ENCODE measurements around the gene DNM3. TPM values are rescaled to one million over a fixed set of nuclear protein-coding genes. Genes with fewer than 3 reads are reported as not detected.

Gene DNM3
- polyA plus RNA-seq, 3 donors = 0.15 TPM; not detected in 2

GRCh38 chr1:171969226-171969625, 127.9 kb downstream of the DNM3 start:
- no peak for TF ChIP-seq CTCF (IDR thresholded peaks at IDR 0.05)

GRCh38 chr1:171969813-171970212, 128.5 kb downstream of the DNM3 start:
- no peak overlapping the region for H3K9ac ChIP-seq (ENCODE audit: insufficient read depth, low read length, poor library complexity, severe bottlenecking)
- H3K36me3 Mint-ChIP-seq = no peaks in the 10 kb centered on the region

More at GRCh38 chr1:171969226-171969625, 127.9 kb downstream of the DNM3 start:
- Histone ChIP-seq H3K9me3 (replicated peaks in 1 of 2; ENCODE audit: control insufficient read depth in 1 of 2, insufficient read depth in 1 of 2, low read length in 2 of 2) (no peaks in the 10 kb centered on the region), H3K9ac (ENCODE audit: insufficient read depth, low read length, poor library complexity, severe bottlenecking) (no peak overlapping the region), H2AFZ (ENCODE audit: insufficient read depth, low read depth, low read length, poor library complexity, severe bottlenecking) (no peak overlapping the region), H3K4me1 (ENCODE audit: control insufficient read depth in 1 of 2, insufficient read depth in 2 of 2, low read length in 2 of 2) (no peaks in the 10 kb centered on the region), H3K27me3 (ENCODE audit: control insufficient read depth in 2 of 2, insufficient read depth in 2 of 2, low read length in 2 of 2) (no peaks in the 10 kb centered on the region), H3K79me2 (ENCODE audit: insufficient read depth, low read length) (no peaks in the 10 kb centered on the region), H4K20me1 (ENCODE audit: insufficient read depth, low read length) (no peaks in the 10 kb centered on the region), H3K36me3 (replicated peaks in 1 of 2; ENCODE audit: control insufficient read depth in 1 of 2, insufficient read depth in 2 of 2, low read length in 2 of 2) (no peaks in the 10 kb centered on the region), H3K4me3 (replicated peaks in 1 of 3; ENCODE audit: low read depth in 2 of 3, low read length in 3 of 3) (no peak overlapping the region), H3K4me2 (replicated peaks; ENCODE audit: extremely low read depth, low read length, poor library complexity, severe bottlenecking) (no peak overlapping the region), H3K27ac (ENCODE audit: low read depth in 1 of 2, low read length in 2 of 2) (no peak overlapping the region)
- 14% methylated on average over 1 of the region's 2 CpGs for WGBS (ENCODE audit: insufficient coverage)
- Mint-ChIP-seq H3K4me3 (no peak overlapping the region), H3K27ac (no peak overlapping the region), H3K27me3 (ENCODE audit: low read depth in 3 of 3) (peaks cover 0 to 2% (median 0%) of the 10 kb centered on the region in 3 donors), H3K9me3 (peaks cover 0 to 1% (median 0%) of the 10 kb centered on the region in 7 donors), H3K4me1 (peaks cover 5% of the 10 kb centered on the region), H3K36me3 (no peaks in the 10 kb centered on the region)
- intact Hi-C loops (cut with micrococcal nuclease) = no loop called here
- DNase-seq = no peak

More at GRCh38 chr1:171969813-171970212, 128.5 kb downstream of the DNM3 start:
- Histone ChIP-seq H3K9me3 (replicated peaks in 1 of 2; ENCODE audit: control insufficient read depth in 1 of 2, insufficient read depth in 1 of 2, low read length in 2 of 2) (no peaks in the 10 kb centered on the region), H2AFZ (ENCODE audit: insufficient read depth, low read depth, low read length, poor library complexity, severe bottlenecking) (no peak overlapping the region), H3K79me2 (ENCODE audit: insufficient read depth, low read length) (no peaks in the 10 kb centered on the region), H3K4me1 (ENCODE audit: control insufficient read depth in 1 of 2, insufficient read depth in 2 of 2, low read length in 2 of 2) (no peaks in the 10 kb centered on the region), H3K4me3 (replicated peaks in 1 of 3; ENCODE audit: low read depth in 2 of 3, low read length in 3 of 3) (no peak overlapping the region), H3K4me2 (replicated peaks; ENCODE audit: extremely low read depth, low read length, poor library complexity, severe bottlenecking) (no peak overlapping the region), H4K20me1 (ENCODE audit: insufficient read depth, low read length) (no peaks in the 10 kb centered on the region), H3K27ac (ENCODE audit: low read depth in 1 of 2, low read length in 2 of 2) (no peak overlapping the region), H3K27me3 (ENCODE audit: control insufficient read depth in 2 of 2, insufficient read depth in 2 of 2, low read length in 2 of 2) (no peaks in the 10 kb centered on the region), H3K36me3 (replicated peaks in 1 of 2; ENCODE audit: control insufficient read depth in 1 of 2, insufficient read depth in 2 of 2, low read length in 2 of 2) (no peaks in the 10 kb centered on the region)
- Mint-ChIP-seq H3K27ac (no peak overlapping the region), H3K4me3 (no peak overlapping the region), H3K4me1 (peaks cover 5% of the 10 kb centered on the region), H3K9me3 (peaks cover 0 to 2% (median 0%) of the 10 kb centered on the region in 7 donors), H3K27me3 (ENCODE audit: low read depth in 3 of 3) (peaks cover 0 to 2% (median 0%) of the 10 kb centered on the region in 3 donors)
- DNase-seq = no peak
- WGBS (ENCODE audit: insufficient coverage) = no CpG with 5 or more reads among the region's 3 CpGs
- TF ChIP-seq CTCF (IDR thresholded peaks at IDR 0.05) = no peak
- intact Hi-C loops (cut with micrococcal nuclease) = no loop called here
